ENCODE results near the gene FBXL20.
A peak's percentile ranks its signal among the peaks of the same experiment; 100 is the strongest.
"Not testable (repeated sequence)": the region's sequence is repeated elsewhere in the genome, so short reads cannot be mapped to it uniquely, and the experiment has no call there.

The FBXL20 gene

DNA sequence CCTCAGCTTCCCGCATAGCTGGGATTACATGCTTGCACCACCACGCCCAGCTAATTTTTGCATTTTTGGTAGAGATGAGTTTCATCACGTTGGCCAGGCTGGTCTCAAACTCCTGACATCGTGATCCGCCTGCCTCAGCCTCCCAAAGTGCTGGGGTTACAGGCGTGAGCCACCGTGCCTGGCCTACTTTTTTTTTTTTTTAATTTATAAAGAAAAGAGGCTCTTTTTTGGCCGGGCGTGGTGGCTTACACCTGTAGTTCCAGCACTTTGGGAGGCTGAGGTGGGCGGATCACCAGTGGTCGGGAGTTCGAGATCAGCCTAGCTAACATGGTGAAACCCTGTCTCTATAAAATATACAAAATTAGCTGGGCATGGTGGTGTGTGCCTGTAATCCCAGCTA lies 151.3 kb downstream of the FBXL20 start:
- DNase-seq (ENCODE audit: low read depth): not testable (repeated sequence)

DNA sequence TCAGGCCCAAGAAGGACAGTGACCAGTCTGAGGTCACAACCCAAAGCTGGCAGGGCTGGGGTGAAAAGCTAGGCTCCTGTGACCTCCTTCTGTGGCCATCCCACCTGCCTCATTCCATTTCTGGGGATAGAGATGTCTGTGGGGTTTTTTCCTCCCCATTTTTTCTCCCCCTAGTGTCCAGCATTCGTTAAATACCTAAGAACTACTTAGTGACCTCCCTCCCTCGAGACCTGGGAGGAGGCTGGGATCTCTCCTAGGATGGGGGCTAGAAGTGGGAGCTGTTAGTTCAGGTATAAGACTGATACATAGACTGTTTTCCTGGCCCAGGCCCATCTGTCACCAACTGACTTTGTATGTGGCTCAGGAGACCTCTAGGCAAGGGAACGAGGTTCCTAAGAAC lies 155.2 kb downstream of the FBXL20 start:
- no peak for DNase-seq (ENCODE audit: low read depth)

DNA sequence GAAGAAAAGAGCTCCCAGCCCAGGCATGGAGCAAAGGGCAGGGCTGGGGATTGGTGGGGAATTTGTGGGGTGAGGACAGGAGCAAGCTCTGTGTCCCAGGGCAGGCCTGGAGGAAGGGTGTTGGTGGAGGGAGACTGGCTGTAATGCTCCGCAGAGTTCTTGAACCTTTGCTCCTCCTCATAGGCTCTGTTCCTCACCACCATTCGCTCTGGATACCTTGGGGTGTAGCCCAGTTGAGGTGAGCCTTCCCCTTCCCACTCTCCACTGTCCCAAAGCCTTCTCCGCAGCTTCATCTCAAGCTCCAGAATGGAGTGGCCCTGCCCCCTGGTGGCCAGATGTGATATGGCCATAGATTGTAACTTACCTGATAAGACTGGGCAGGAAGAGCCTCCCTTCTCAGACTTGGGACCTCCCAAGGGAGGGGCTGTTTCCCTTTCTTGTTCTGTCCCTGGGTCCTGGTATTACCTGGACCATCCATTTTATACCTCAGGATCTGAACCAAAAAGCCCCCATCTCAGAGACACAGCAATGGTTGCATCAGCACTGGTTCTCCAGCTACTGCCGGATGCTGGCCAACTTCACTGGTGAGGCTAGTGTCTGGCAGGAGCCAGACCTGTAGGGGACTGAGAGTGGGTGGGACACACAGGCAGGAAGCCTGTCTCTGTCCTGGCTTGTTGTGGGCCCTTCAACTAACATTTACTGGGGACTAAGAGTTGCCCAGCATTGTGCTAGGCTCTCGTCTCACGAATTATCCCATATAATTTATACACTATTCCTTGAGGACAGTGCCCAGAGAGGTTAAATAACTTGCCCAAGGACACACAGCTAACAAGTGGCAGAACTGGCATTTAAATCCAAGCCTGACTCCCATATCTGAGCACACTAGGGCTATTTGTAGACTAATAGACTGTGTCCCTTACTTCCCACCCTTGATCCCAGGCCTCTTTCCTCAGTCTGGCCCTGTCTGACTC lies 156.5 kb downstream of the FBXL20 start:
- DNase-seq (ENCODE audit: low read depth): peak; percentile 81

DNA sequence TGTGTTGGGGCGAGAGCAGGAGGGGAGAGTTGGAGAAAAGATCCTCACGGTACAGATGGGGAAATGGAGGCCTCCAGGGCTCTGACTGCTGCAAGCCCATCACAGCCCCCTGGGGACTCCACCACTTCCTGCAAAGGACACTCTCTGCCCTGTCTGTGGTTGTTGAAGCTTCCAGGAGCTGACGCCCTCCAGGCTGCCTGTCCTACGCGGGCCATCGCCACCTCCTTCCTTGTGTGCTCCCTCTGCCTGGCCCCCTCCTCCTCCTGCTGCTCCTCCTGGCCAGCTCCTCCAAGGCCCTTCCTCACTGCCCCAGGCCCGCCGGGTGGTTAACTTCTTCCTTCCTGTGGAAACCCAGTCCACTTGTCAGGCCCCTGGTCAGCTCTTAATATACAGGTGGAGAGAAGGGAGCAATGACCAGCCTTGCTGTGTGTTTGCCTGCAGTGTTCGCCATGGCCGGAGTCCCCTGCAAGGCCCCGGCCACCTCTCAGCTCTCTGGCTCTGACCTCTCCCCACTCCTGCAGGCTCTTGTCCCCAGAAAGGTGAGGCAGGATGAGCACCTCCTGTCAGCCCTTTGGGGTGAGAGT lies 157.3 kb downstream of the FBXL20 start:
- no peak for DNase-seq (ENCODE audit: low read depth)

DNA sequence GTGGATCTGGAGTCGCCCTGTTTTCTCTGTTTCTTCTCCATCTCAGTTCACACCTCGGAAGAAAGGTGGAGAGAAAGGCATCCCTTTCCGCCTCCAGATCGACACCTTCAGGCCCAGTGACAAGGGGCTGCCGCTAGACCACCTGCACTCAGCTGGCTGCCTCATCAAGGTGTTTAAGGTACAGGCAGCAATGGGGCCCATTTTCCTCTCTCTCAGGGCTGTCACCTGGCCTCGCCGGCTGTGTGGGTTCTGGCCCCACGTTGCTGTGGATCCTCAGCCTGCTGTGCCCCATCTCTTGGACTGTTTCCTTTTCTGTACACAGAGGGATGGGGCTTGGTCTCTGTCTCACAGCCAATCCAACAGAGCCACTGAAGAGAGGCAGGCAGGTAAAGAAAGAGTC lies 158.3 kb downstream of the FBXL20 start:
- DNase-seq (ENCODE audit: low read depth): no peak

DNA sequence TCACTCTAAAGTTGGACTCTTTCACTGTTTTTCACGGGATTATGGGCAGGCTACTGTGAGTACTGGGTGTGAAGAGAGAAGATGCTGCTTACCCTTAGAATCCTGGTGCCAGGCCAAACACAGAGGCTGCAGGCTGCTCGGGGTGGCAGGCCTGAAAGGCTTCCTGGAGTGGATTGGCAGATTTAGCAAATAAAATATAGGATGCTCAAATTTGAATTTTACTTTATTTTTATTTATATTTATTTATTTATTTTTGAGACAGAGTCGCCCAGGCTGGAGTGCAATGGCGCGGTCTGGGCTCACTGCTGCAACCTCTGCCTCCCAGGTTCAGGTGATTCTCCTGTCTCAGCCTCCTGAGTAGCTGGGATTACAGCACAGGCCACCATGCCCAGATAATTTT lies 160.8 kb downstream of the FBXL20 start:
- DNase-seq (ENCODE audit: low read depth): no peak

DNA sequence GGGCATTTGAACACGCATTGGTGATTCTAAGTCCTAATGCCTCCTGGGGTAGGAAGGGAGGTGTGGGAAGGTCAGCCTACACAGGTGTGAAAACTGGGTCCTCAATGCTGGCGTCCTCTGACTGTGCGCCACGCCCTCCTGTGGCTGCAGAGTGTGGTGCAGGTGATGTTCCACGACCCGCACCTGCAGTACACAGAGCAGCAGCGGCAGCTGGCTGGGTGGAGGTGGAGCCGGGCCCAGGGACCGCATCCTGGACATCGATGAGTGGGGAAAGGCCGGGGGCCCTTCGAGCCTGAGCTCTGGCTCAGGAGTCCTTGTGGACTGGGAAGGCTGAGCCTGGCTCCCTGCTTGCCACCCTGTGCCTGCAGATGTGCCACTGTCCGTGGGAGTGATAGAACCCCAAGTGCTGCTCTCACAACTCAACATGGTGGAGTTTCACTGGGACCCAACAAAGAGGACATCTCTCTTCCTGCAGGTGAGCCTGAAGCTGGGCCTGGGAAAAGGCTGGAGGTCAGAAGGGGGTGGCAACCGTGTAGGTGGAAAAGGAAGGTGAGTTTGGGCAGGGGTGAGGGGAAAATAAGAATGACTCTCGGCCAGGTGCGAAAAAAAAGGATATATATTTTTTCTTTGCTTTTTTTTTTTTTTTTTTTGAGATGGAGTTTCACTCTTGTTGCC lies 161.6 kb downstream of the FBXL20 start:
- peak; percentile 43 for DNase-seq (ENCODE audit: low read depth)

DNA sequence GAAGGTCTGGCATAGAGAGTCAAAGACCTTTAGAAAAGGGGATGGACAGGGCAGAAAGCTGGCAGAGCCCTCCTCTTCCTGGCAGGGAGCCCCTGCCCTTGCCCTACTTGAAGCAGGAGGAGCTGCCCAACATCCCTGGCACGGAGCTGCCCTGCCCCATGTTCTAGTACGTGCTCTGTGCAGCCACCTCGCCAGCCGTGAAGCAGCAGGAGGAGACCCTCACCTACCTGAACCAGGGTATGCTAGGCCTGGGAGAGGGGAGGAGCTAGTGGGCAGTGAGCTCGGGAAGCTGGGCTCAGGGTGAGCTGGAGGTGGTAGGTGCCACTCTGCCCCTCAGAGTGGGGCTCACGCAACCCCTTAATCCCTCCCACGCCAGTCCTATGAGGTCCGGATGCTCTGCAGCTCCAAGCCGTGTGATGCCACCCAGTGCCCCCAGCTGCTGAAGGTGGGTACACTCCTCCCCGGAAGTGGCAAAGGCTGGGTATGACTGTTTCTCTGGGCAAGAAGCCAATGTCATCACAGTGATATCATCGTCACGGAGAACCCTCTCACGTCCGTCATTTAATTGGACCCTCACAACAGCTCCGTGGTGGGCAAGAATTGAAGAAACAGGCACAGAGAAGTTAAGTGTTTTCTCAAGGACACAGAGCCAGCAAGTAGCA lies 163.0 kb downstream of the FBXL20 start:
- peak; percentile 72 for DNase-seq (ENCODE audit: low read depth)

DNA sequence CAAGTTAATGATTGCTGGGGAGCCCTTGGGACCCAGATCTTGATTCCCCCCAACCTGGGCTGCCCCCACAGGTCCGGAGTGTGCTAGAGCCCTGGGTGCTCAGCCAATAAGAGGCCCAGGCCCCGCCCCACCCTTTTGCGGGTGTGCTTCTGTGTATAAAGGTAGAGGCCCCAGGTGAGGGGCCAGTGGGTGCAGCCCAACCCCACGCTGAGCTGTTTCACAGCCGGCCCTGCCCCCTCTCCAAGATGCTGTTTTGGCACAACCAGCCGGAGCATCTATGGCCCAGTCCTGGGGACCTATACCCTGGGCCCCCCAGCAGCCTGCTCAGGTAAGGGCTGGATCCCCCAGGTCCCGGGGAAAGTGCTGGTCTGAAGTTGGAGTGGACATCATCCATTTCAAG lies 163.8 kb downstream of the FBXL20 start:
- DNase-seq (ENCODE audit: low read depth): no peak

DNA sequence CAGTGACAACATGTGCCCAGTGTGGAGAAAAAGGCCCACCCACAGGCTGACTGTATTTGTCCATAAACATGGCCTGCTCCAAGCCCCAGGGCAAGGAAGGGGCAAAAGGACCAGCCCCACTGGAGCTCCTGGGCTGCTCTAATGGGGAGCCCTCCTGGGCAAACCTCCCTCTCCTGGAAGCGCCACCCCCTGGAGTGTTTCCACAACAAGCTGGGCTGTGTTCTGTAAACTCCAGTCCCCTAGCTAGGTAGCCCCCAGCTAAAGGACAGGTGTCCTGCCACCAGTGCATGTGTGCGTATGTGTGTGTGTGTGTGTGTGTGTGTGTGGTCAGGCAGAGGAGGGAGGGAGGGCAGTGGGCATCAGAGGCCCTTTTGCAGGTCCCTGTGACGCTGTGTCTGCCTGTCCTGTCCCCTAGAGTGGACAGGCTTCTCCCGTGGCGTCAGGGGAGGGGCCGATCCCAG lies 164.4 kb downstream of the FBXL20 start:
- no peak for DNase-seq (ENCODE audit: low read depth)

DNA sequence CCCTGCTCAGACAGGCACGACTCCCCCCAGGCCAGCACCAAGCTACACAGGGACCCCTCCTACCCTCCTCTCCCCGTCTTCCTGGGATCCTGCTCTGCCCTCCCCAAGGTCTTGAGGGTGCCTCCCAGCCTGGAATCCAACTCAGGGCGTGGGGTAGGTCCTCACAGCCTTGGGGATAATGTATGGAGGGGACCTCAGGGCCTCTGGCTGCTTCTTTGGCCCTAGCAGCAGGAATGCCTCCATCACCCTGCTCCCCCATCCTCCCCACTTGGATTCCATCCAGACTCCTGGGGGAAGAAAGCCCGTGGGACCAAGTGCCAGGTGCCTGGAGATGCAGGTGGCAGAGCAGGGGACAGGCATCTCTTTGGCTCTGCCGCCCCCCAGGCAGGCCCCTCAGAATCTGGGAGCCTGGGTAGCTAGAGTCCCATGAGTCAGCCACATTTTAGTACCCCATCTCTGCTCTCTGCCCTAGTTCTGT lies 164.9 kb downstream of the FBXL20 start:
- DNase-seq (ENCODE audit: low read depth): no peak

DNA sequence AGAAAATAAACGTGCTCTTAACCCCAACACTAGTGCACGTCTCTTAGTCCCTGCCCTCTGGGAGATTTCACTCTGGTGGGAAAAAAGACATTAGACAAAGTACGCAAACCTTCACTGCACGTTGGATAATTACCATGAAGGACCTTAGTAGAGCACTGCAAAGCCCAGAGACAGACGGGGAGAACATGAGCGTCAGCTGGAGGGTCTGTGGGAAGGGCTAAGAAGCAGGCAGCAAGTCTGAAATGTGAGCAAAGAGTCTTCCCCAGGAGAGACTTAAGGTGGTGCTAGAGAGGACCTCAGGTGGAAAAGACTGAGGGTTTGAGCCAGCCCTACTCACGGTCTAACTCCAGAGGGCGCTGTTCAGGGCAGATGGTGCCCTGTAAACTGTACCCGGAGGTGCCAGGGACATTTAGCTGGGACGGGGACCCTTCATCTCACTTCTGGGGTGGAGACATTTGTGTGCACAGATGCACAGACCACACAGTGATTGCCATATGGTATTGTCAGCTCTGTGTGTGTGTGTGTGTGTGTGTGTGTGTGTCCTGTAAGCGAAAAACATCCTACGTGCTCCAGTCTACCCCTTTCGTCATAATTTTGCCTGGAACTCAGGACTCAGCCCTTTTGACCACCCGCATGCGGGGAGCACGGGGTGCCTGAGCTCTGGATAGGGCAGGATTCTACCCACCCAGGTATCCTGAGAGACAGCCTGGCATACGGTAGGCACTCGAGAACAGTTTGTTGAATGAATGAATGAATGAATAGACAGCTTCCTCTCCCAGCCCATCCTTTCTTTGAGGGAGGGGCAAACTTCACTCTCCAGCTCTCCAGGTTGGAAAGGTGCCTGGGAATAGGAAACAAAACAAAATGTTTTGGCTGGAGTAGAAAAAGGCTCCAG lies 165.6 kb downstream of the FBXL20 start:
- DNase-seq (ENCODE audit: low read depth): no peak

DNA sequence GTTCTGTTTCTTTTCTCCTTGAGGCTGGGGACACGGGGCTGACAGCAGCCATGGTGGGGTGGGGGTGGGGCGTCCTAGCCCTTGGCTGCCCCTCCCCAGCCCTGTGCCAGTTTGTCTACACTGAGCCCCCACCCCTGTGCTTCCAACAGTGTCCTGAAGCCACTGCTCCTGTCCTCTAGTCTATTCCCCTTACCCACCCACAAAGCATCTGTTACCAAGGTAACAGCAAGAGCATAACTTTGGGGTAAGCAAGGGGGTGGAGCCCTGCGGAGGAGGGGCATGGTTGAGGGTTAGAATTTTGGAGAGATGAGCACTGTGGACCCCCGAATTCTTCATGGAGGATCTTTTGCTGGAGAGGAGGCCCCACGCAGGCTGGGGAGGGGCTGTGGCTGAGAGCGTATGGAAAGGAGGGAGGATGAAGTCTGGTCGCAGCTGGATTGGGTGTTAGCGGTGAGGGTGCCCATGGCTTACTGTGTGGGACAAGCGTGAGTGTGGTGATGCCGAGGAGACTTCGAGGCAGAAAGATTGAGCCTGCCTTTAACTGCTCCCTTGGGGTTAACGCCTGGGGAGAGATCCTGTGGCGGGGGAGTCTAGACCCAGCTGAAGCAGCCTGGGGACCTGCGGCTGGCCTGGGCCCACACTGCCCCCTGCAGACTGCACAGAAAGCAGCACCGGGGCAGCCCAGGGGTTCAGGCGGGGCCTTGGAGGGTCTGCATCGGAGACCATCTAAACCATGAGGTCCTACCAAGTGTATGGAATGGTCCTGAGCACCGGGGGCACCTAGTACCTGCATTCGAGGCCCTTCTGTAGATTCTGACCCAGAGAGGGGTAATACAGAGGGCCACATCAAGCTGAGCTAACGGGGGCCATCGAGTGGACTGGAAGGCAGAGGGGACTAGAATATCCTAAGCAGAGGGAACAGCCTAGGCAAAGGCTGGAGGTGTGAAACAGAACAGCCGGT lies 169.6 kb downstream of the FBXL20 start:
- peak; percentile 34 for DNase-seq (ENCODE audit: low read depth)

DNA sequence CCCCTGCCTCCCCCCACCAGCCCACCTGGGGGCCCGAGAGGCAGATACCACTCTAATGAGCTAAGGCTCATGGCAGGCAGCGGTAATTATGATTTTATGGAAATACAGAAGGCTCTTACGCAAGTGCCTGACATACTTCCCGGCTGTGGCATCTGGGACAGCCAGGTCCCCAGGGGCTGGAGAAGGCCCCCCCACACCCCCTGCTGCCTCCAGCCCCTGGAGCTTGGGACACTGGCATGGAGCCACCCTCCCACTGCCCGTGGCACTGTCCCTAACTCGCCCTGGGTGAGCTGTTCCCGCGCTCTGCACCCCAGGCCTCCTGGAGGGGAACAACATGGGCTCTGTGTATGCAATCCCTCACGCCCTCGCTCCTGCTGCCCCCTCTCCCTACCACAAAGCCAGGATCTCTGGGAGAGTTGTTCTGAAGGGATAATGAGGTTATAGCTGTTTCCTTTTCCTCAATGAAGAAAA lies 170.3 kb downstream of the FBXL20 start:
- no peak for DNase-seq (ENCODE audit: low read depth)

DNA sequence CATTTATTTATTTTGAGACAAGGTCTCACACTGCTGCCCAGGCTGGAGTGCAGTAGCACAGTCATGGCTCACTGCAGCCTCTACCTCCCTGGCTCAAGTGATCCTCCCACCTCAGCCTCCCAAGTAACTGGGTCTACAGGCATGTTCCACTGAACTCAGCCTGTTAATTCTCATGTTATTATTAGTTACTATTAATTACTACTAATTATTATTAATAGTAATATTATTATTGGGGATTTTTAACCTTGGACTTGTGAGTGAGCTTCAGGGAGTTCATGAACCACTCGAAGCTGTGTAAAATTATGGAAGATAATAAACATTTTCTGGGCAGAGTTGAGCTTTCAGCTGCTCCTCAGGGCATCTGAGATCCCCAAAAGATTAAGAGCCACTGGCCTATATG lies 171.1 kb downstream of the FBXL20 start:
- no peak for DNase-seq (ENCODE audit: low read depth)

DNA sequence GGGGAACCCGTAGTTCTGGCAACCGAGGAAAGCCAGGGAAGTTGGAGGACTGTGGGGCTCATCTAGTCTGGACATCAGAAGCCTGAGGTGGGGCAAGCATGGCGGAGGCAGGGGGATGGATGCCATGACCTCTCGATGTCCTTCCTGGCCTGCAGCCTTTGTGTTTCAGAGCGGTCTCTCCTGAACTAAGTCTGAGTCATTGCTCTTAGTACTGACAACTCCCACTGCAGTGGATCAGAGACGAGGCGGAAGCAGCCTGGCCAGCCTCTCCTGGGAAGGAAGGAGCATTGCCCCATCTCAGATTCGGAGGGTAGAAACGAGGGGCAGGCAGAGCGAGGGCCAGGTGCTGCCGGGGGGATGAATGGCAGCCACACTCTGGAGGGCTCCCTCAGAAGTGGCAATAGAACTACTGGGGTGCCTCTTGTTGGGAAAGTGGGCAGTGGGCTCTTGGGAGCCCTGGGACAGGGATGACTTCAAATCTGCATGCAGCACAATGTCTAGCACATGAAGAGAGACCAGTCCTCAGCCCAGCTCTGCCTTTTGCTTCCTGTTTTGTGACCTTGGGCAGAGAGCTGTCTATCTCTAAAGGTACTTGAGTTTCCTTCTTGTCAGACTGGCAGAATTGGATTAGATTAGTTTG lies 172.0 kb downstream of the FBXL20 start:
- no peak for DNase-seq (ENCODE audit: low read depth)

DNA sequence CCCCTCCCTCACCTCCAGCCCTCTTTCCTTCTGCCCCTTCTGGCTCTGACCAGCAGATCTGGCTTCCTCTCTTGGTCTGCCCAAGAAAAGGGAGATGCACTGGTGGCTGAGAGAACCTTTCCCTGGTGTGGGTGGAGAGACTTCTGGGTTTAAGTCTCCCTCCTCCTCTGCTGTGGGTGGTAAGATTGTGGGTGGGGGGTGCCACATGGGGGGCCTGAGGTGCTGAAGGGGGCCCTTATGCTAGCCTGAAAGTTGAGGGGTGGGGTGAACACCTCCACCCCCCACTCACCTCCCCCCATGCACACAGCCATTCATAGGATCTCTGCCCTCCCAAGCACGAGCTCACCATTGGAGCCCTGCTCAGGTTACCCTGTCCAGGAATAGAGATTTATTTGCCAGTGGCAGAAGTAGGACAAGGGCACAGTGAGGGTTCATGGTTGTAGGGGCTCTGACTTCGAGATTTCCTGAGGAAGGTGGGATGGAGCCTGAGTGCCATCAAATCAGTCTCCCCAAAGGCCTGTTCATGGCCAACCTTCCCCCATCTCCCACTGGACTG lies 174.0 kb downstream of the FBXL20 start:
- no peak for DNase-seq (ENCODE audit: low read depth)

DNA sequence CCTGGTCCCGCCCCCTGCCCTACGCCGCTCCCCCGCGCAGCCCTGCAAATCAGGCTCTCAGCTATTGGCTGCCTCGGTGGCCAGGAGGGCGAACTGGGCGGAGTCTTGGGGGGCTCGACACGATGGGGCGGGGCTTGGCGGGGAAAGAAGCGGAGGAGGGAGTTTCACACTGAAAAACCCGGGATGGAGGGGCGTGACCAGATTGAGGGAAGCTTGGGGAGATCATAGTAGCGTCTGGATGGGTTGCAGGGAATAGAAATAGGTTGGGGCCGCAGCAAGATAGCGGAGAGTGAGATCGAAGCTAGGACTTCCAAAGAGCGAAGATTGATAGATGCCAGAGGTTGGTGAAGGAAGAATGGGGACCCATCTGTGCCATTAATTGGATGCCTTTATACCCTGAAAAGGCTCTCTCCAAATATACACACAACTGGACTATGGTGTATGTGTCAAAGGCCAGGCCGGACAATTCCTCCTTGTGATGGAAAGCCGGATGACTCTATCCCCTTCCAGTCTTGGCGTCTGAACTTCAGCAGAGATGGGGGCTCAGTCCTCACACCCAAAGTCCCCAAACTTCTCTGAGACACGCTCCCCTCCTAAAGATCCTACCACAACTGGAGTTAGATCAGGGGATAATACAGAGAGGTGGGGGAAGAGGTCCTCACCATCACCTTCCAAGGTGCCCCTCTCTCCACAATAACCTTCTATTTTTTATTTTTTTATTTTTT lies 175.3 kb downstream of the FBXL20 start:
- DNase-seq (ENCODE audit: low read depth): peak; percentile 33

All from stimulated activated CD4-positive, alpha-beta T cell treated with anti-CD3 and anti-CD28 coated beads, Interleukin-2, amount 100 ng/mL, for 4 hours (primary cell).